Measurements from ENCODE around the gene FNDC3B. TPM values are rescaled to one million over a fixed set of nuclear protein-coding genes. Genes with fewer than 3 reads are reported as not detected.

Gene FNDC3B
- total and polyA plus RNA-seq, 9 of the 15 experiments (the other 6 are each of a cell fraction or from before 2014, with no cell fraction given): 7.0 to 35.8 (median 16.2) TPM

- CTCF ChIA-PET (ENCODE audit: low intra/inter-chr PET ratio): no interaction called here
- H3K9me3 ChIP-seq (replicated peaks; ENCODE audit: control insufficient read depth, insufficient read depth, low read depth, low read length): no peaks in the 10 kb centered on the region
- H3K36me3 ChIP-seq (ENCODE audit: control insufficient read depth, insufficient read depth, low read length): no peaks in the 10 kb centered on the region; the same call in 2 of the 3 replicates
- H3K4me3 ChIP-seq: no peak overlapping the region
- H3K27me3 ChIP-seq (ENCODE audit: control insufficient read depth in 2 of 2, insufficient read depth in 2 of 2, low read length in 2 of 2): no peaks in the 10 kb centered on the region
- H3K9me1 ChIP-seq (ENCODE audit: control insufficient read depth, insufficient read depth, low read length): no peaks in the 10 kb centered on the region
- peaks cover 82% of the 10 kb centered on the region for H3K79me2 ChIP-seq (ENCODE audit: control insufficient read depth, insufficient read depth, low read length)
- no TSS peak for BruUV-seq (replicated peaks)
- no peak overlapping the region for H3K4me2 ChIP-seq (ENCODE audit: insufficient read depth, low read length)
- H2AFZ ChIP-seq (ENCODE audit: low read depth, low read length): no peak overlapping the region
- WGBS (ENCODE audit: insufficient coverage, low coverage, missing lambda C conversion rate): 0% methylated on average over 1 of the region's 1 CpG
- in situ Hi-C loops (cut with MboI) (no loop called here), intact Hi-C loops (cut with micrococcal nuclease) (no loop called here)
- H3K4me1 ChIP-seq (replicated peaks in 1 of 2; ENCODE audit: control insufficient read depth in 2 of 2, insufficient read depth in 2 of 2, low read length in 2 of 2): peaks cover 2 to 32% of the 10 kb centered on the region in 2 experiments; a peak in 3 of 5 replicates
- DNase-seq (ENCODE audit: extremely low read depth in 1 of 4, low spot score in 3 of 4): no peak
- POLR2A ChIA-PET: interaction anchor here (1.5 to 2.0 kb wide), 3 partner anchors 9 to 17 kb away, joined by 4 to 13 read pairs (median 6); no protein-coding TSS in a partner anchor
- 0 out of 2 replicates have a peak, but pooled peaks cover 4% of the 10 kb centered on the region for H4K20me1 ChIP-seq (replicated peaks; ENCODE audit: control insufficient read depth, insufficient read depth, low read length)
- peak overlapping the region; percentile 45; the same call in 1 of the 3 replicates for H3K27ac ChIP-seq (ENCODE audit: extremely low read depth, low read depth, low read length)
- ATAC-seq: no peak
- no peak overlapping the region for H3K9ac ChIP-seq (ENCODE audit: insufficient read depth in 1 of 2, low read depth in 2 of 2, low read length in 2 of 2)
- FAIRE-seq: no peak
- TF ChIP-seq RAD21 (CRISPR knock-in tag; conservative IDR thresholded peaks at IDR 0.05 in 1 of 2, IDR thresholded peaks at IDR 0.05 in 1 of 2) (no peak), PATZ1 (CRISPR knock-in tag; IDR thresholded peaks at IDR 0.05; ENCODE audit: borderline replicate concordance) (no peak), STAT5B (CRISPR knock-in tag; IDR thresholded peaks at IDR 0.05) (no peak), IRF1 (CRISPR knock-in tag; IDR thresholded peaks at IDR 0.05; ENCODE audit: borderline replicate concordance) (no peak), TAF7 (tag; IDR thresholded peaks at IDR 0.05) (no peak), ZNF277 (CRISPR knock-in tag; IDR thresholded peaks at IDR 0.05; ENCODE audit: borderline replicate concordance) (no peak), CSDE1 (IDR thresholded peaks at IDR 0.05) (no peak), ZFPM2 (CRISPR knock-in tag; IDR thresholded peaks at IDR 0.05) (no peak), HNRNPUL1 (IDR thresholded peaks at IDR 0.05; ENCODE audit: low read length) (no peak), ID3 (CRISPR knock-in tag; IDR thresholded peaks at IDR 0.05) (no peak), ID3 (tag; IDR thresholded peaks at IDR 0.05) (no peak), NFE2 (IDR thresholded peaks at IDR 0.05; ENCODE audit: low read depth) (no peak), ZNF121 (CRISPR knock-in tag; conservative IDR thresholded peaks at IDR 0.05) (no peak), STAG1 (CRISPR knock-in tag; IDR thresholded peaks at IDR 0.05; ENCODE audit: borderline replicate concordance) (no peak), POLR2G (IDR thresholded peaks at IDR 0.05; ENCODE audit: low read depth, low read length) (no peak), ZC3H11A (IDR thresholded peaks at IDR 0.05; ENCODE audit: low read depth, low read length) (no peak), PHF21A (IDR thresholded peaks at IDR 0.05; ENCODE audit: borderline replicate concordance, low read depth) (no peak), ZNF449 (CRISPR knock-in tag; IDR thresholded peaks at IDR 0.05) (no peak)
These were observed 58.2 kb downstream of the FNDC3B start for GRCh38 chr3:172097585-172097984.
